Aorta (tissue), 5 donors: Measurements from ENCODE around the gene NUP93. TPM values are rescaled to one million over a fixed set of nuclear protein-coding genes. Genes with fewer than 3 reads are reported as not detected.

Experiments used
- ATAC-seq: fragments of 200-7000 bp; cut with Tn5 transposase; one replicate; pipeline ENCODE4 v1.9.1; 2022; ENCODE audit warnings: moderate library complexity; ENCODE audit not compliant: low FRiP score
- DNase-seq, 2 donors: peaks; one replicate each; pipeline ENCODE4 v3.0.0-alpha.2; 2020
- H3K27ac ChIP-seq, 2 donors: one replicate each; pipeline ENCODE4 v1.5.1; 2013; ENCODE audit warnings: low read length in 2 of 2, mild to moderate bottlenecking in 2 of 2, moderate library complexity in 2 of 2, control low read depth in 1 of 2, inconsistent platforms in 1 of 2, low read depth in 1 of 2
- H3K27me3 ChIP-seq, 2 donors: one replicate each; pipeline ENCODE4 v1.6.1; 2013; ENCODE audit warnings: control low read depth in 1 of 2, low read length in 1 of 2, mild to moderate bottlenecking in 1 of 2, moderate library complexity in 1 of 2; ENCODE audit not compliant: insufficient read depth in 2 of 2, control insufficient read depth in 1 of 2
- H3K36me3 ChIP-seq, 2 donors: one replicate each; pipeline ENCODE4 v1.6.1; 2013; ENCODE audit warnings: control low read depth in 1 of 2, low read length in 1 of 2, mild to moderate bottlenecking in 1 of 2; ENCODE audit not compliant: insufficient read depth in 2 of 2, control insufficient read depth in 1 of 2
- H3K4me1 ChIP-seq, 2 donors: one replicate each; pipeline ENCODE4 v1.6.1; 2013; ENCODE audit warnings: low read length in 2 of 2, control low read depth in 1 of 2, mild to moderate bottlenecking in 1 of 2, moderate library complexity in 1 of 2; ENCODE audit not compliant: insufficient read depth in 2 of 2, control insufficient read depth in 1 of 2
- H3K4me3 ChIP-seq, 2 donors: one replicate each; pipeline ENCODE4 v1.5.1; 2013; ENCODE audit warnings: low read length in 2 of 2, control low read depth in 1 of 2, mild to moderate bottlenecking in 1 of 2
- H3K9me3 ChIP-seq: one replicate; pipeline ENCODE4 v1.6.1; 2013; ENCODE audit warnings: mild to moderate bottlenecking, low read length; ENCODE audit not compliant: control insufficient read depth
- WGBS, 2 donors: extraction: QIAGEN DNeasy Blood & Tissue Kit; methylation state at CpG; one replicate each; pipeline ENCODE4 v1.1.7; 2013; 5-methylcytosine and 5-hydroxymethylcytosine counted together
- intact Hi-C, 2 donors: fragments of 100-400 bp; cut with DNase I; formaldehyde crosslinking; loops; one replicate each; pipeline versions ENCODE4 v1.14.2 to v1.15.0; 2022
- polyA plus RNA-seq, 2 donors: library from polyadenylated mRNA; stranded (reverse); fragments of 200-250 nt; gene quantifications; one replicate each; pipeline ENCODE4 v1.2.3, GENCODE V29; 2013
- total RNA-seq, 2 donors: library from RNA; stranded (reverse); fragmentation: NEBNext Ultra II Directional; extraction: Animal tissue kit (Norgen Biotek cat#: 25700); gene quantifications; one replicate each; pipeline ENCODE4 v1.2.1, GENCODE V29; 2021
- donor health status: healthy with polysubstance abuse.
- donor health status: Bipolar disorder and iron deficiency.
- donor health status: DM: no; HTN: no; CAD: no.
- donor health status: DM: no; HTN: no; CAD: no.
- donor health status: DM: yes; HTN: yes; CAD: no.

The NUP93 gene
- total and polyA plus RNA-seq, 4 donors: 32.9 to 57.5 (median 43.8) TPM

- Histone ChIP-seq H3K9me3 (no peaks in the 10 kb centered on the region), H3K36me3 (peaks cover 2 to 4% of the 10 kb centered on the region in 2 donors), H3K27me3 (no peaks in the 10 kb centered on the region), H3K27ac (no peak overlapping the region), H3K4me1 (no peaks in the 10 kb centered on the region), H3K4me3 (no peak overlapping the region)
- intact Hi-C loops: no loop called here
- DNase-seq (no peak), ATAC-seq (no peak)
- 88 to 93% methylated on average over 6 of the region's 6 CpGs for WGBS, 2 donors
These were observed 114.1 kb downstream of the NUP93 start for GRCh38 chr16:56844056-56844455.

GRCh38 chr16:56847173-56847910 is 117.4 kb downstream of the NUP93 start:
- H3K27me3 ChIP-seq: no peaks in the 10 kb centered on the region
- DNase-seq (peak in 1 of 2 donors; percentile 39), ATAC-seq (no peak)
- 80 to 83% methylated on average over 9 of the region's 9 CpGs for WGBS, 2 donors
- H3K27ac ChIP-seq: no peak overlapping the region
- no peaks in the 10 kb centered on the region for H3K9me3 ChIP-seq
- no peaks in the 10 kb centered on the region for H3K36me3 ChIP-seq
- intact Hi-C loops: no loop called here
- H3K4me1 ChIP-seq: no peaks in the 10 kb centered on the region
- no peak overlapping the region for H3K4me3 ChIP-seq

DNA sequence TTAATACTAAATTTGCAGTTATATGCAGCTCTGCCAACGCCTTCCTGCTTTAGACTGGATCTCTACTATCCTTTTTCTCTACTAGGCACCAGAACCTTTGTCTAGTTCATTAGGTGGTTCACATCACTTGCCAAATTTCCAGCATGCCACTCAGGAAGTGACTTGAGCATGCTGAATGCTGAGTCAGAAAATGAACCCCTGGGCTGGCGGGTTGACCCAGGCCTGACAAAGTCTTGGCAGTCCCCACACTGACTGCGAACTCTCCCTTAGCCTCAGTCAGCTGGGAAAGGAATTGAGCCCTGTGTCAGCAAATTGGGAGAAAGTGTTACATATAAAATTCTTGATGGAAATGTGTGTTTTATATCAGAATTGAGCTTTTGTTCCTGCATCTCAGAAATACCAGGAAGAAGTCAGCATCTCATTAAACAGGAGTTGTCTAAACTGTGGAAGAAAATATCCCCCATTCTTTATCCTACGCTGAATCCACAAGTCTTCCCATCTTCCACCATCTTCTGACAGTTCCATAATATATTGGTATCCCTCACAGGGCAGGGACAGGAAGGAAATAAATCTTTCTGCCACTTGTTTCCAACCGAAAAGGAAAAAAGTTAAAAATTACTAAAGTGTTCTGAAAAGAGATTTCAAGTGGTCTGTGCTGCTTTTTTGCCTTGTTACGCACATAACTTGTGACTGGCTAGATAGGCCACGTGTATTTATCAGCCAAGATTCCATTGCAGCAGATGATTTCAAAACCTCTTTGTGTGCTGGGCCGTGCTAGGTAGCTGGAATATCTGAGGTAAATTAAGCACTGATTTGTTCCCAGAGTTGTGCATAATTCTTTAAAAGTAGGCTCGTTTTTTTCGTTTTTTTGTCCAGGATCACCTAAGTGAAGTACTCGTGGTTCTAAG is 118.4 kb downstream of the NUP93 start:
- intact Hi-C loops: no loop called here
- ATAC-seq: peak; percentile 64
- Histone ChIP-seq H3K27me3 (no peaks in the 10 kb centered on the region), H3K27ac (no peak overlapping the region), H3K36me3 (no peaks in the 10 kb centered on the region), H3K9me3 (no peaks in the 10 kb centered on the region), H3K4me3 (no peak overlapping the region), H3K4me1 (no peaks in the 10 kb centered on the region)
- 55 to 56% methylated on average over 11 of the region's 11 CpGs for WGBS, 2 donors
- peak; percentile 80 to 86 for DNase-seq

- Histone ChIP-seq H3K36me3 (no peaks in the 10 kb centered on the region), H3K4me1 (no peaks in the 10 kb centered on the region), H3K27me3 (no peaks in the 10 kb centered on the region), H3K9me3 (no peaks in the 10 kb centered on the region), H3K4me3 (no peak overlapping the region), H3K27ac (no peak overlapping the region)
- no peak for ATAC-seq
- 44 to 47% methylated on average over 7 of the region's 7 CpGs for WGBS, 2 donors
- intact Hi-C loops: no loop called here
- peak; percentile 50 to 74 for DNase-seq
These were observed 119.2 kb downstream of the NUP93 start for GRCh38 chr16:56848955-56849689.

DNA sequence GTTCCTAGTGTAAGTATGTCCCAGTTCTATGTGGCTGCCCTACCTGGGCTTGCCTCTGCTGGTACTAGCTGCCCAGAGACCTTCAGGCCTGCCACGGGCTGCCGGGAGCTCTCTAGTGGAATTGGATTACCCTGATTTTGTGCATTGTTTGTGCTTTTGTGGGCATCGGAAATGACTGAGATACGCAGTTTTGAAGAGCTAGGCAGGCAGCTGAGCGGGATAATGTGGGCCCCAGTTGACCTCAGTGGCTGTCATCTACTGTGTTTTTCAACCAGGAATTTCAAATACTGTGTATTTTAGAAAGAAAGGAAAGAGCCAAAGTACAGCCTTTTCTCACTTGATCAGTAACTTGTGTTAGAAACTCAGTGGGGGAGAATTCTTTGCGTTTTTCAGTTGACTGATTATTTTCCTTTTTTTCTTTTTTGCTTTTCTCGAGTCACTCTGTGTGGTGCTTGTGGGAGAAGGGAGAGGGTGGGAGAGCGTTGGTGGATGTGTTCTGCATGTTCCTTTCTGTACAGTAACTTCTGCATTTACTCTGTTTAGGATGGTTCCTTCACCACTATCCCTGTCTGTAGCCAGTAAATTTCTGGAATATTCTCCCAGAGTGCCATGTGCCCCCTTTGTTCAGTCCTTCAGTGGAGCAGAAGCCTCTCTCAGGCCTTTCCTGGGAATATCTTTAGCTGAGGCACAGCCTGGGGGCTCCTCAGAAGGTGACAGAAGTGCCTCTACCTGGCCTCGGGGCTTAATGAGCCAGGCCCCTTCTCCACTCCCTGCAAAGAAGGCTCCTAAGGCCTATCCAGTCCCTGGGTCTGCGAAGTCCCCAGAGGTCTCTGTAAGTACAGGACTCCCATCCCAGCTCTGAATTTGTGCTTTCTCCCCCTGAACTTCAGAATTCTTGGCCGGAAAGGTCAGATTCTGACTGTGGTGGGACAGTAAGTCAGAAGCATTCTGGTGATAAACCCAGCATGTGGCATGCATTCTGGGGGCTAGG is 120.1 kb downstream of the NUP93 start:
- WGBS, 2 donors: 88 to 92% methylated on average over 11 of the region's 11 CpGs
- H3K27ac ChIP-seq: no peak overlapping the region
- H3K4me3 ChIP-seq: no peak overlapping the region
- no peaks in the 10 kb centered on the region for H3K4me1 ChIP-seq
- no peaks in the 10 kb centered on the region for H3K27me3 ChIP-seq
- H3K9me3 ChIP-seq: no peaks in the 10 kb centered on the region
- DNase-seq: no peak
- intact Hi-C loops: no loop called here
- no peak for ATAC-seq
- no peaks in the 10 kb centered on the region for H3K36me3 ChIP-seq

DNA sequence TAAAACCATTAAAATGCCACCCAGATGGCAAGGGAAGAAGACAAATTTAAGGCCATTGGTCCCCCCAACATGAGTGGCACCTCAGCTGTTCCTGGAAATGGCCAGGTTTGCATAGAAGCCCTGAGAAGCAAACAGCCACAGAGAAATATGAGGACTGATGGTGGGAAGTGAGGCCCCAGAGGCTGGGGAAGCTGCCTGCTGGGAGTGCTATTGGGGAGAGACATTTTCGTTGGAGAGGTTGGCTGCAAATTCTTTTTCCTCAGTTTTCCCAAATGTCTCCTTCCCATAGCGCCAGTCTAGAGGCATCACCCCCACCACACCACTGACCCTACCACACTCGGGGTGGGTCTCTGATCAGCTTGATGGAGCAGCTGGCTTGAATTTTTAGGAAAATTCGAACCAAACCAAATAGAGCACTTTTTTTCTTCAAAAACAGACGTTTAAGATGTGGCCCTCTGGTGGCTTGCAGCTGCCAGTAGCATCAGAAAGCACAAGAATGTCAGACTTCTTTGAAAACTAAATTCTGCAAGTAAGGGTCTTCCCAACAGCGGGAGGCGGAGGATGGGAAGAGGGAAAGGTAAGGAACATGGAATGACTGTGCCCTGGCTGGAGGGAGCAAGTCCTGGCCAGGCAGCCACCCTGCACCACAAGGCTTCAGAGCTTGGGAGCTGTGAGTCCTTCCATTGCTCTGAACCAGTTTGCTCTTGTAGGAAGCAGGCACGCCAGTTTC is 121.9 kb downstream of the NUP93 start:
- no peak for ATAC-seq
- Histone ChIP-seq H3K4me1 (no peaks in the 10 kb centered on the region), H3K36me3 (no peaks in the 10 kb centered on the region), H3K27me3 (no peaks in the 10 kb centered on the region), H3K9me3 (no peaks in the 10 kb centered on the region), H3K4me3 (no peak overlapping the region), H3K27ac (no peak overlapping the region)
- DNase-seq: peak; percentile 24 to 42
- intact Hi-C loops: no loop called here
- 46 to 60% methylated on average over 8 of the region's 8 CpGs for WGBS, 2 donors

DNA sequence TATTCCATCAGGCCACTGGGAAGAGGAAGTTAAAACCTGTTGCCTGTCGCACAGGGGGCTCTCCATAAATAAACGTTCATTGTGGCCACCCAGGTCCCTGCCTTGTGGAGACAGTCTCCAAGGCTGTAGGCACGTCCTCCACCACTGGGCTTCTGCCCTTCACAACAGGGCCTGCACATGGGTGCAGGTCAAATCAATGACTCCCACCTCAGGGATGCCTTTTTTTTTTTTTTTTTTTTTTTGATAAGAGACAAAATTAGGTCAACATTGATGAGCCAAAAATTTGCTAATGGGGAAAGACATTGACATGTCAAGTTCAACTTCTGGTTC is 122.4 kb downstream of the NUP93 start:
- no peak overlapping the region for H3K4me3 ChIP-seq
- ATAC-seq (no peak), DNase-seq (peak in 1 of 2 donors; percentile 34)
- no peaks in the 10 kb centered on the region for H3K27me3 ChIP-seq
- H3K27ac ChIP-seq: no peak overlapping the region
- no peaks in the 10 kb centered on the region for H3K36me3 ChIP-seq
- intact Hi-C loops: no loop called here
- no peaks in the 10 kb centered on the region for H3K9me3 ChIP-seq
- H3K4me1 ChIP-seq: no peaks in the 10 kb centered on the region
- 62 to 65% methylated on average over 3 of the region's 3 CpGs for WGBS, 2 donors
